Skin of body (tissue), 2 donors: ENCODE results near the gene WSB2. TPM values are rescaled to one million over a fixed set of nuclear protein-coding genes. Genes with fewer than 3 reads are reported as not detected.

Source experiments
- DNase-seq: peaks from one replicate; lab custom pipeline; 2025; lab: John Stamatoyannopoulos, UW
- total RNA-seq: library from RNA; depleted of rRNA; stranded (reverse); fragments of >200 nt; gene quantifications from one replicate; pipeline ENCODE4 v1.2.3, GENCODE V29; 2014

Gene WSB2
- total RNA-seq, 1 donor from 2014 or later: 55.6 TPM

GRCh38 chr12:118061873-118062843 is 1.2 kb upstream of the WSB2 start:
- DNase-seq: peak; percentile 36

GRCh38 chr12:118060301-118061010 is 523 bp downstream of the WSB2 start:
- no peak for DNase-seq

- peak; percentile 45 for DNase-seq
Observed at GRCh38 chr12:118059341-118060191, 1.4 kb downstream of the WSB2 start.

GRCh38 chr12:118058881-118059280 is 2.1 kb downstream of the WSB2 start:
- no peak for DNase-seq

GRCh38 chr12:118058227-118058626 is 2.8 kb downstream of the WSB2 start:
- no peak for DNase-seq

GRCh38 chr12:118055865-118056773 is 4.9 kb downstream of the WSB2 start:
- DNase-seq: no peak

- DNase-seq: no peak
Observed at GRCh38 chr12:118055144-118055557, 5.8 kb downstream of the WSB2 start.

GRCh38 chr12:118053071-118053985 is 7.7 kb downstream of the WSB2 start:
- DNase-seq: no peak

- DNase-seq: peak; percentile 12
Observed at GRCh38 chr12:118052324-118053070, 8.5 kb downstream of the WSB2 start.

GRCh38 chr12:118050972-118051910 is 9.7 kb downstream of the WSB2 start:
- no peak for DNase-seq

GRCh38 chr12:118046430-118046829 is 14.5 kb downstream of the WSB2 start:
- no peak for DNase-seq

GRCh38 chr12:118044577-118044976 is 16.4 kb downstream of the WSB2 start:
- DNase-seq: no peak

- DNase-seq: no peak
Observed at GRCh38 chr12:118044075-118044474, 16.9 kb downstream of the WSB2 start.

- DNase-seq: no peak
Observed at GRCh38 chr12:118042091-118042490, 18.9 kb downstream of the WSB2 start.

GRCh38 chr12:118038137-118038536 is 22.8 kb downstream of the WSB2 start:
- DNase-seq: no peak

- DNase-seq: no peak
Observed at GRCh38 chr12:118036672-118037411, 24.1 kb downstream of the WSB2 start.
